Panc1 (cell line): ENCODE measurements around the gene CDH9. TPM values are rescaled to one million over a fixed set of nuclear protein-coding genes. Genes with fewer than 3 reads are reported as not detected.

ENCODE experiments used
- ATAC-seq: fragments of 200-7000 bp; cut with Tn5 transposase; 2 replicates; pipeline ENCODE4 v1.9.1; 2020; ENCODE audit warnings: mild to moderate bottlenecking, moderate library complexity
- BruUV-seq: library from RNA; stranded (reverse); fragments of 400-500 nt; replicated peaks from 2 replicates; lab custom pipeline; 2021; lab: Mats Ljungman, UMichigan
- CTCF ChIA-PET: fragments of 300-600 bp; sonication (Branson Sonifier 250); formaldehyde crosslinking; loops from one replicate; lab custom pipeline; 2022; ENCODE audit warnings: antibody characterized with exemption; lab: Charles Lee
- POLR2A ChIA-PET: fragments of 300-600 bp; sonication (Branson Sonifier 250); formaldehyde crosslinking; loops from one replicate; lab custom pipeline; 2022; ENCODE audit warnings: antibody characterized with exemption; lab: Charles Lee
- DNase-seq: peaks from one replicate; pipeline ENCODE4 v3.0.0-alpha.2; 2010; ENCODE audit warnings: low read depth, low spot score
- H3K27ac ChIP-seq: 2 replicates; pipeline ENCODE4 v1.5.1; 2011; ENCODE audit warnings: mild to moderate bottlenecking, low read length, inconsistent platforms
- H3K27me3 ChIP-seq: fragments of 200-500 bp; sonication (Bioruptor generic); 2 replicates; pipeline ENCODE4 v1.6.0; 2014; ENCODE audit warnings: low read length, inconsistent platforms; ENCODE audit not compliant: control insufficient read depth, insufficient read depth
- H3K36me3 ChIP-seq: fragments of 200-500 bp; sonication (Bioruptor generic); 2 replicates; pipeline ENCODE4 v1.5.1; 2014; ENCODE audit warnings: inconsistent platforms, mild to moderate bottlenecking, low read length, moderate library complexity; ENCODE audit not compliant: control insufficient read depth, insufficient read depth
- H3K4me1 ChIP-seq: 2 replicates; pipeline ENCODE4 v1.5.1; 2011; ENCODE audit warnings: inconsistent platforms, mild to moderate bottlenecking, low read length, moderate library complexity; ENCODE audit not compliant: control insufficient read depth, insufficient read depth
- H3K4me3 ChIP-seq, 2 experiments: 2 replicates each; pipeline ENCODE4 v1.5.1; 2011 to 2012; ENCODE audit warnings: low read depth in 2 of 2, low read length in 2 of 2, mild to moderate bottlenecking in 2 of 2, inconsistent platforms in 1 of 2, moderate library complexity in 1 of 2
- H3K9me3 ChIP-seq: fragments of 200-500 bp; sonication (Bioruptor generic); 2 replicates; pipeline ENCODE4 v1.5.1; 2014; ENCODE audit warnings: low read depth, mild to moderate bottlenecking, inconsistent platforms, low read length, moderate library complexity; ENCODE audit not compliant: control insufficient read depth, insufficient read depth
- POLR2AphosphoS5 ChIP-seq: IDR thresholded peaks from 2 replicates; pipeline ENCODE4 v1.6.1; 2012; ENCODE audit warnings: mild to moderate bottlenecking, low read depth, low read length, moderate library complexity
- SIN3A ChIP-seq: IDR thresholded peaks from 2 replicates; pipeline ENCODE4 v1.6.1; 2012; ENCODE audit warnings: low read depth, mild to moderate bottlenecking, low read length, moderate library complexity, borderline replicate concordance; ENCODE audit not compliant: insufficient read depth
- TCF7L2 ChIP-seq: IDR thresholded peaks from 2 replicates; pipeline ENCODE4 v1.6.1; 2011; ENCODE audit warnings: mild to moderate bottlenecking, low read depth, low read length, inconsistent platforms
- in situ Hi-C: cut with HindIII; loops from 2 replicates; pipeline ENCODE4 v1.10.0; 2016; ENCODE audit warnings: low sequenced_read_pairs, low pct_unique_long_range_greater_than_20kb
- intact Hi-C: fragments of 100-400 bp; cut with micrococcal nuclease; formaldehyde crosslinking; loops from one replicate; pipeline ENCODE4 v1.10.0; 2022; ENCODE audit not compliant: unreplicated experiment
- total RNA-seq: library from RNA; stranded (reverse); gene quantifications from one replicate; pipeline ENCODE4 v1.2.1, GENCODE V29; 2021; ENCODE audit not compliant: unreplicated experiment
- TF ChIP-seq, protein P1 (sequence below), 2 experiments: IDR thresholded peaks; 2 replicates each; pipeline ENCODE4 v1.6.1; 2011 to 2012; ENCODE audit warnings: low read depth in 2 of 2, control low read depth in 1 of 2, low read length in 1 of 2, mild to moderate bottlenecking in 1 of 2, moderate library complexity in 1 of 2; ENCODE audit not compliant: insufficient read depth in 1 of 2
- TF ChIP-seq, protein P2 (sequence below): fragments of 450-650 bp; IDR thresholded peaks from 2 replicates; pipeline ENCODE4 v1.5.1; 2017; ENCODE audit warnings: mild to moderate bottlenecking

Gene CDH9
- total RNA-seq, 1 experiment from 2014 or later: 0.10 TPM

DNA sequence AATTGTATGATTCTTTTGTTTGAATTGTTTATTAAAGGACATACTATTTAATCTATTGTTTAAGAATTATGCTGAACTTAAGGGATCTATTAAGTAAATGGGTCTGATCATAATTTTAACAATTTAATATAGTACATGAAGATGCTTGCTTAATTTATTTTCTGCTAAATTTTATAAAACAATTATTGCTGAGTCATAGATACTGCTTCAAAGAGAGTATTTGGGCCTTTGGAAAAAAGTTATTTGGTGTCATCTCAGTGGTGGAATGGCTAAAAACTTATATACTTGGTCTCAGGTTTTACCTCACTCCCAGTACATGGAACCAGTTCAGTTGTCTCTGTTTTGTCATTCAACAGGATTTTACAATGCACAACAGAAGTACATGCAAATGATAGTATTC lies 145.3 kb downstream of the CDH9 start:
- Histone ChIP-seq H3K27me3 (no peaks in the 10 kb centered on the region), H3K36me3 (no peaks in the 10 kb centered on the region), H3K9me3 (no peaks in the 10 kb centered on the region), H3K4me3 (no peak overlapping the region), H3K4me1 (no peaks in the 10 kb centered on the region), H3K27ac (no peak overlapping the region)
- POLR2A ChIA-PET: no interaction called here
- DNase-seq (no peak), ATAC-seq (no peak)
- TF ChIP-seq SIN3A (no peak), POLR2AphosphoS5 (no peak), TCF7L2 (no peak)
- TF ChIP-seq, protein P1, sequence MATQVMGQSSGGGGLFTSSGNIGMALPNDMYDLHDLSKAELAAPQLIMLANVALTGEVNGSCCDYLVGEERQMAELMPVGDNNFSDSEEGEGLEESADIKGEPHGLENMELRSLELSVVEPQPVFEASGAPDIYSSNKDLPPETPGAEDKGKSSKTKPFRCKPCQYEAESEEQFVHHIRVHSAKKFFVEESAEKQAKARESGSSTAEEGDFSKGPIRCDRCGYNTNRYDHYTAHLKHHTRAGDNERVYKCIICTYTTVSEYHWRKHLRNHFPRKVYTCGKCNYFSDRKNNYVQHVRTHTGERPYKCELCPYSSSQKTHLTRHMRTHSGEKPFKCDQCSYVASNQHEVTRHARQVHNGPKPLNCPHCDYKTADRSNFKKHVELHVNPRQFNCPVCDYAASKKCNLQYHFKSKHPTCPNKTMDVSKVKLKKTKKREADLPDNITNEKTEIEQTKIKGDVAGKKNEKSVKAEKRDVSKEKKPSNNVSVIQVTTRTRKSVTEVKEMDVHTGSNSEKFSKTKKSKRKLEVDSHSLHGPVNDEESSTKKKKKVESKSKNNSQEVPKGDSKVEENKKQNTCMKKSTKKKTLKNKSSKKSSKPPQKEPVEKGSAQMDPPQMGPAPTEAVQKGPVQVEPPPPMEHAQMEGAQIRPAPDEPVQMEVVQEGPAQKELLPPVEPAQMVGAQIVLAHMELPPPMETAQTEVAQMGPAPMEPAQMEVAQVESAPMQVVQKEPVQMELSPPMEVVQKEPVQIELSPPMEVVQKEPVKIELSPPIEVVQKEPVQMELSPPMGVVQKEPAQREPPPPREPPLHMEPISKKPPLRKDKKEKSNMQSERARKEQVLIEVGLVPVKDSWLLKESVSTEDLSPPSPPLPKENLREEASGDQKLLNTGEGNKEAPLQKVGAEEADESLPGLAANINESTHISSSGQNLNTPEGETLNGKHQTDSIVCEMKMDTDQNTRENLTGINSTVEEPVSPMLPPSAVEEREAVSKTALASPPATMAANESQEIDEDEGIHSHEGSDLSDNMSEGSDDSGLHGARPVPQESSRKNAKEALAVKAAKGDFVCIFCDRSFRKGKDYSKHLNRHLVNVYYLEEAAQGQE (IDR thresholded peaks at IDR 0.05; ENCODE audit: insufficient read depth in 1 of 2, low read depth in 2 of 2, low read length in 1 of 2): no peak
- TF ChIP-seq, protein P2, sequence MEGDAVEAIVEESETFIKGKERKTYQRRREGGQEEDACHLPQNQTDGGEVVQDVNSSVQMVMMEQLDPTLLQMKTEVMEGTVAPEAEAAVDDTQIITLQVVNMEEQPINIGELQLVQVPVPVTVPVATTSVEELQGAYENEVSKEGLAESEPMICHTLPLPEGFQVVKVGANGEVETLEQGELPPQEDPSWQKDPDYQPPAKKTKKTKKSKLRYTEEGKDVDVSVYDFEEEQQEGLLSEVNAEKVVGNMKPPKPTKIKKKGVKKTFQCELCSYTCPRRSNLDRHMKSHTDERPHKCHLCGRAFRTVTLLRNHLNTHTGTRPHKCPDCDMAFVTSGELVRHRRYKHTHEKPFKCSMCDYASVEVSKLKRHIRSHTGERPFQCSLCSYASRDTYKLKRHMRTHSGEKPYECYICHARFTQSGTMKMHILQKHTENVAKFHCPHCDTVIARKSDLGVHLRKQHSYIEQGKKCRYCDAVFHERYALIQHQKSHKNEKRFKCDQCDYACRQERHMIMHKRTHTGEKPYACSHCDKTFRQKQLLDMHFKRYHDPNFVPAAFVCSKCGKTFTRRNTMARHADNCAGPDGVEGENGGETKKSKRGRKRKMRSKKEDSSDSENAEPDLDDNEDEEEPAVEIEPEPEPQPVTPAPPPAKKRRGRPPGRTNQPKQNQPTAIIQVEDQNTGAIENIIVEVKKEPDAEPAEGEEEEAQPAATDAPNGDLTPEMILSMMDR: no peak
- intact Hi-C loops: no loop called here
- CTCF ChIA-PET: no interaction called here
- in situ Hi-C loops: no loop called here
- no TSS peak for BruUV-seq

DNA sequence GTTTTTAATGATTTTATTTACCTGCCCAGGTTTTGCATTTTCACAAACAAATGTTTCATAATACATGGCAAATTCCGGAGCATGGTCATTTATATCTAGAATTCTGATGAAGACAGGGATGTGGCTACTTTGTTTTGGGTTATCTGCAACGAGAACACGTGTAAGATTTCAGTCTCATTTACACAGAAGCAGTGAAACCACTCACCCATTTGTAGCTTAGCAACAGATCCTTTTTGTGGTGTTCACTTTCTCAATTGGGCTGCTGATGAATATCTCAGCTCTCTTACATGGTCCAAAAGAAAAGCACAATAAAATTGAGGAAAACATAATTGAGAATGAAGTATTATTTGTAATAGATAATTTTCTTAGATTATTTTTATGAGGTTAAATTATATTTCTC lies 148.6 kb downstream of the CDH9 start:
- no TSS peak for BruUV-seq
- H3K27me3 ChIP-seq: no peaks in the 10 kb centered on the region
- CTCF ChIA-PET: no interaction called here
- H3K27ac ChIP-seq: no peak overlapping the region
- DNase-seq (no peak), ATAC-seq (no peak)
- H3K4me1 ChIP-seq: no peaks in the 10 kb centered on the region
- intact Hi-C loops (no loop called here), in situ Hi-C loops (no loop called here)
- no peak for TF ChIP-seq SIN3A
- TF ChIP-seq, protein P2: no peak
- TF ChIP-seq, protein P1 (IDR thresholded peaks at IDR 0.05; ENCODE audit: insufficient read depth in 1 of 2, low read depth in 2 of 2, low read length in 1 of 2): no peak
- no peaks in the 10 kb centered on the region for H3K36me3 ChIP-seq
- no peaks in the 10 kb centered on the region for H3K9me3 ChIP-seq
- POLR2A ChIA-PET: interaction anchor here (1.3 kb wide), 1 partner anchor 443 kb away, joined by 3 read pairs; no protein-coding TSS in a partner anchor
- H3K4me3 ChIP-seq: no peak overlapping the region
